Brain pericyte (primary cell): ENCODE measurements around the gene C1R.
"Not testable (repeated sequence)": the region's sequence is repeated elsewhere in the genome, so short reads cannot be mapped to it uniquely, and the experiment has no call there.

ENCODE experiments used
- DNase-seq: peaks from one replicate; pipeline ENCODE4 v3.0.0-alpha.2; 2012; ENCODE audit warnings: low read depth, low spot score

Gene C1R

DNA sequence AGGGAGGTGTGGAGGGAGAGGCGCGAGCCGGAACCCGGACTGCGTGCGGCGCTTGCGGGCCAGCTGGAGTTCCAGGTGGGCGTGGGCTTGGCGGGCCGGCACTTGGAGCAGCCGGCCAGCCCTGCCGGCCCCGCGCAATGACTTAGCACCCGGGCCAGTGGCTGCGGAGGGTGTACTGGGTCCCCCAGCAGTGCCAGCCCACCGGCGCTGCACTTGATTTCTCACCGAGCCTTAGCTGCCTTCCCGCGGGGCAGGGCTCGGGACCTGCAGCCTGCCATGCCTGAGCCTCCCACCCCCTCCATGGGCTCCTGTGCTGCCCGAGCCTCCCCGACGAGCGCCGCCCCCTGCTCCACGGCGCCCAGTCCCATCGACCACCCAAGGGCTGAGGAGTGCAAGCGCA lies 54.8 kb downstream of the C1R start:
- DNase-seq = not testable (repeated sequence)

DNA sequence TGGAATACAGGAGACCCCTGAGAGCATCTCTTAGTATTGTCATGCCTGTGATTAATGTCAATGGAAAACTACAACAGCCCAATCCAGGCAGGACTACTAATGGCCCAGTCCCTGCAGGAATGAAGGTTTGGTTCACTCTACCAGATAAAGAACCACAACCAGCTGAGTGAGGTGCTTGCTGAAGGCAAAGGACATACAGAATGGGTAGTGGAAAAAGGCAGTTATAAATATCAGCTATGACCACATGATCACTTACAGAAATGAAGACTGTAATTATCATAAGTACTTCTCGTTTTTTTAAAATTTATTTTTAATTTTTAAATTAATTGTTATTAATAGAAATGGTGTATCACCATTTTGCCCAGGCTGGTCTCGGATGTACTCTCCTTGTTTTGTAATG lies 56.8 kb downstream of the C1R start:
- no peak for DNase-seq

DNA sequence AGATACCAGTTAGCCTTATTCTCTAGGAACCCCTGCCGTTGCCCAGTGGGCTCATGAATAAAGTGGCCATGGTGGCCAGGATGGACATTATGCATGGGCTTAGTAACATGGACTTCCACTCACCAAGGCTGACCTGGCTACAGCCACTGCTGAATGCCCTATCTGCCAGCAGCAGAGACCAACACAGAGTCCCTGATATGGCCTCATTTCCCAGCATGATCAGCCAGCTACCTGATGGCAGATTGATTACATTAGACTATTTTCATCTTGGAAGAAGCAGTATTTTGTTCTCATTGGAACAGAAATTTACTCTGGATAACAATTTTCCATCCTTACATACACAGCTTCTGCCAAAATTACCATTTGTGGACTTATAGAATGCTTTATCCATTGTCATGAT lies 57.8 kb downstream of the C1R start:
- no peak for DNase-seq

DNA sequence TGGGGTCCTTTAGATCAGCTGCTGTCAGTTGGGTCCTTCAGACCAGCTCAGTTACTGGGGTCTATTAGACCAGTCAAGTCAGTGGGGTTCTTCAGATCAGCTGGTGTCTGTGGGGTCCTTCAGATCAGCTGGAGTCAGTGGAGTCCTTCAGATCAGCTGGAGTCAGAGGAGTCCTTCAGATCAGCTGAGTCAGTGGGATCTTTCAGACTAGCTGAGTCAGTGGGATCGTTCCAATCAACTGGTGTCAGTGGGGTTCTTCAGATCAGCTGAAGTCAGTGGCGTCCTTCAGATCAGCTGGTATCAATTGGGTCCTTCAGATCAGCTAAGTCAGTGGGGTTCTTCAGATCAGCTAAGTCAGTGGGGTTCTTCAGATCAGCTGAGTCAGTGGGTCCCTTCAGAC lies 59.3 kb downstream of the C1R start:
- DNase-seq = no peak

DNA sequence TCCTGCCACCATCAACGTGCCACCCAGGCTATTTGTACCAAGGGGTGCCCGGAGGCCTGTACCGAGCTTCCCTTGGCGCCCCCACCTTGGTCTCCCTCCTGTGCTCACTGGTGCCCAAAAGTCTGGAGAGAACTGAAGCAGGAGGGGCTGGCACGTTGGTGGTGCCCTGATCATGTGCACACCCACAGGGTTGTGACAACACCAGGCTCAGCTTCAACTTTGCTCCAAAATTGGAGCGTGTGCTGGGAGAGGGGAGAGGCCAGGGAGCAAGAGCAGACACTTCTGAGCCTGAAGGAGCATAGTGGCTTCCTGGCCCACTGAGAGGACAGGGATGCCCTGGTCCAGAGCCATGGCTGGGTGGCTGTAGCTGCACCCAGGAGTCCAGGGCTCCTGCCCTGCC lies 60.9 kb downstream of the C1R start:
- no peak for DNase-seq
